ENCODE results near the gene ZBED1.

ZBED1 gene

GRCh38 chrX:2451501-2452316 is 49.1 kb downstream of the ZBED1 start:
- no peak for DNase-seq

DNA sequence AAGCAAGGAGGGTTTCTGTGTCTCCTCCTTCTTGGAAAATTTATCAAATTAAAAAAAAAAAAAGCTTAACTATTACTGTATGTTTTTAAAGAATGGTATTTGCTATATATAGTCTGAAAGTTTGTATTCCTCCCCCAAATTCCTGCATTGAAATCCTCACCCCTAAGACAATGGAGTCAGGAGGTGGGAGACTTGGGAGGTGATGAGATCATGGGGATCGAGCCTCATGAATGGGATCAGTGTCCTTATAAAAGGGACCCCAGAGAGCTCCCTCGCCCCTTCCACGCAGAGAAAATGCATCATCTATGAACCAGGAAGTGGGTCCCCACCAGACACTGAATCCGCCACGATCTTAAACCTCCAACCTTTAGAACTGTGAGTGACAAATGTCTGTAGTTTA is 50.1 kb downstream of the ZBED1 start:
- DNase-seq = no peak

- DNase-seq = no peak
Measured at GRCh38 chrX:2449135-2449886, 51.5 kb downstream of the ZBED1 start.

GRCh38 chrX:2447484-2447883 is 53.3 kb downstream of the ZBED1 start:
- no peak for DNase-seq

- no peak for DNase-seq
Measured at GRCh38 chrX:2446815-2447214, 54.0 kb downstream of the ZBED1 start.

- no peak for DNase-seq
Measured at GRCh38 chrX:2445662-2446623, 54.8 kb downstream of the ZBED1 start.

- no peak for DNase-seq
Measured at GRCh38 chrX:2442694-2443093, 58.1 kb downstream of the ZBED1 start.

- no peak for DNase-seq
Measured at GRCh38 chrX:2441466-2441865, 59.3 kb downstream of the ZBED1 start.

- no peak for DNase-seq
Measured at GRCh38 chrX:2439613-2440012, 61.2 kb downstream of the ZBED1 start.
